ENCODE measurements around the gene IRF9.
A peak's percentile ranks its signal among the peaks of the same experiment; 100 is the strongest.
"Not testable (repeated sequence)": the region's sequence is repeated elsewhere in the genome, so short reads cannot be mapped to it uniquely, and the experiment has no call there.

IRF9 gene

DNA sequence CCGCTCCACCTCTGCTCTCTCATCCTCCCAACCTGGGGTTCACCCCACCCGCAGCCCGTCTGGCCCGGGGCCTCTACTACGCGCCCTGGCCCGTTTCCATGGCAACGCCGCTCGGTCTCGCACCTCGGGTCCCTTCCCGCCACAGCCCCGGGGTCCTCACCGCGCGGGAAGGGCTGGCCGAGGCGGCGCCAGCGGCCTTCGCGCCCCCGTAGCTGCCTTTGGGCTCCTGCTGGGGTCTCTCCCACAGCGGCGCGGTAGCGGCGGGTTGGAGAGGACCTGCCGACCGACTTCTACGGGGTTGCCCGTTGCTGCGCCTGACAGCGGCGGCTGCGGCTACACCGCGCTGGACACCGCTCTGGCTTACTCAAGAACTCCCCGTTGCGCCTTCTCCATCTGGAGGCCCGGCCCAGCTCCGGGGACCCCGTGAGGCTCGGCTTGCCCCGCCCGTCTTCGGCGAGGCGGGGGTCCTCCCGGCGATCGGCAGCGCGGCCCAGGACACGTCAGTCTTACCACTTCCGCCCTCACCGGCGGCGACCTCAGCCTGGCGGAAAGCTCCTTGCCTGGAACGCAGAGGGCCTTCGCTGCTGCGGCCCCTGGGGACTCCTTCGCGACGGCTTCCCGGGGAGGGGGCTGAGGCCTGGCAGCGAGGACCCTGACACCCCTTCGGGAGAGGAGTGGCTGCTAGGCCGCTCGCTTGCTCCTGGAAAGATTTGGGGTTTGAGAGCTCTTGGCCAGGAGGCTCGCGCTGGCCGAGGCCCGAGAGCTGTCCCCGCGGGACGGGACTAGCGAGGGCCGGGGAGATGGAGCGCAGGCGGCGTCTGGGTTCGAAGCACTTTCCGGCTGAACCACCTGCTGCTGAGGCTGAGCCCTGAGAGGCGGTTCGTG lies 34.4 kb downstream of the IRF9 start, which contains the start of gene TM9SF1:
Gene TM9SF1, minus strand, starts transcription at position 256 of the 885 bp plus-strand sequence. CDS start 422 bp downstream, outside the sequence.
- peak; percentile 94 for DNase-seq (ENCODE audit: low spot score)

GRCh38 chr14:24196071-24197055 lies 35.3 kb downstream of the IRF9 start:
- DNase-seq (ENCODE audit: low spot score) = no peak

- DNase-seq (ENCODE audit: low spot score) = no peak
These were observed 36.0 kb downstream of the IRF9 start for GRCh38 chr14:24197056-24197450.

GRCh38 chr14:24198814-24199524 lies 37.9 kb downstream of the IRF9 start:
- no peak for DNase-seq (ENCODE audit: low spot score)

DNA sequence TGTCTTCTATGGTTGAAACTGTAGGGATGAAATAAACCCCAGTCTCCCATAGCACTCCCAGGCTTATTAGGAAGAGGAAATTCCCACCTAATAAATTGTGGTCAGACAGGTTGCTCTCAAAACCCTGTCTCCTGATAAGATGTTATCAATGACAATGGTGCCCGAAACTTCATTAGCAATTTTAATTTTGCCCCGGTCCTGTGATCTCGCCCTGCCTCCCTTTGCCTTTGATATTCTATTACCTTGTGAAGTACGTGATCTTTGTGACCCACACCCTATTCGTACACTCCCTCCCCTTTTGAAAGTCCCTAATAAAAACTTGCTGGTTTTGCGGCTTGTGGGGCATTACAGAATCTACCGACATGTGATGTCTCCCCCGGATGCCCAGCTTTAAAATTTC lies 41.5 kb downstream of the IRF9 start:
- DNase-seq (ENCODE audit: low spot score) = not testable (repeated sequence)

DNA sequence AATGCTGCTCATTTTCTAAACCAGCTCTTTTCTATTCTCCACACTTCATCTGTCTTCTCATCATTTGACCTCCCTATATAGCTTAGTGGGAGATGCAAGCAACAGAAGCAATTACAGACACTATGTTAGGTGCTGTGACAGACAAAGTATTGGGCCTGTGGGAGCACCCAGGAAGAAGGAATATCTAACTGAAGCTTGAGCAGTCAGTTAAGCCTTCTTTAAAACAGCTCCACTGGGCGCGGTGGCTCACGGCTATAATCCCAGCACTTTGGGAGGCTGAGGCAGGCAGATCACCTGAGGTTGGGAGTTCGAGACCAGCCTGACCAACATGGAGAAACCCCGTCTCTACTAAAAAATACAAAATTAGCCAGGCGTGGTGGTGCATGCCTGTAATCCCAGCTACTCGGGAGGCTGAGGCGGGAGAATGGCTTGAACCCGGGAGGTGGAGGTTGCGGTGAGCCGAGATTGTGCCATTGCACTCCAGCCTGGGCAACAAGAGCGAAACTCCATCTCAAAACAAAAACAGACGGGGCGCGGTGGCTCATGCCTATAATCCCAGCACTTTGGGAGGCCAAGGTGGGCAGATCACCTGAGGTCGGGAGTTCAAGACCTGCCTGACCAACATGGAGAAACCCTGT lies 42.3 kb downstream of the IRF9 start:
- not testable (repeated sequence) for DNase-seq (ENCODE audit: low spot score)

- DNase-seq (ENCODE audit: low spot score) = no peak
These were observed 43.4 kb downstream of the IRF9 start for GRCh38 chr14:24204163-24205146.

DNA sequence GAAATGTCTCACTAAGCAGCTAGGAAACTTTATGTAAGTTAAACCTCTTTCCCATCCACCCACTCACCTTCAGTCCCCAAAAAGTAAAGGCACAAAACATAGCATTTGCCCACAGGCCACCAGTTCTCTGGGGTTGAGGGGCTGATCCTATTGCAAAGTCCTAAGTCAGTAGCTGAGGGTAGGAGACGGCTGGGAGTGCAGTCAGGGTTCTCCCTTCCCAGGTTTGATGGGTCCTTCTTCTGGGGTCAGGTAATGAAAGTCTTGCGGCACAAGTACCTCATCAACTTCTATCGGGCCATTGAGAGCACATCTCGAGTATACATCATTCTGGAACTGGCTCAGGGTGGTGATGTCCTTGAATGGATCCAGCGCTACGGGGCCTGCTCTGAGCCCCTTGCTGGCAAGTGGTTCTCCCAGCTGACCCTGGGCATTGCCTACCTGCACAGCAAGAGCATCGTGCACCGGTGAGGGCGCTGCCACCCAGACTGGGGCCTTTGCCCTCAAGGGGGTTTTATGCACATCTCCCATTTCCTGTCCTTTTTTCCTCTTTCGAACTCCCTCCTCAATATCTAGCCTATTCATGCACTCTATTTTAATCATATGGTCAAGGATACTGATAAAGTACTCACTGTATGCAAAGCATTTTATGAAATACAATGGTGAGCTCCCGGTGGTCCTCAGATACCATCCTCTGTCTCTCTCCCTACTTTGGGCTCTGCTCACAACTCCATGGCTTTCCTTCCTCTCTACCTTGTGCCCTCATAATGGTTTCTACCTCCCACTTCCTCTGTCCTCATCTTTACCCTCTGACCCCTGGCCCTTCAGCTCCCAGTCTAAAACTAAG lies 45.4 kb downstream of the IRF9 start:
- DNase-seq (ENCODE audit: low spot score) = no peak

- DNase-seq (ENCODE audit: low spot score) = no peak
These were observed 46.1 kb downstream of the IRF9 start for GRCh38 chr14:24207104-24207551.

DNA sequence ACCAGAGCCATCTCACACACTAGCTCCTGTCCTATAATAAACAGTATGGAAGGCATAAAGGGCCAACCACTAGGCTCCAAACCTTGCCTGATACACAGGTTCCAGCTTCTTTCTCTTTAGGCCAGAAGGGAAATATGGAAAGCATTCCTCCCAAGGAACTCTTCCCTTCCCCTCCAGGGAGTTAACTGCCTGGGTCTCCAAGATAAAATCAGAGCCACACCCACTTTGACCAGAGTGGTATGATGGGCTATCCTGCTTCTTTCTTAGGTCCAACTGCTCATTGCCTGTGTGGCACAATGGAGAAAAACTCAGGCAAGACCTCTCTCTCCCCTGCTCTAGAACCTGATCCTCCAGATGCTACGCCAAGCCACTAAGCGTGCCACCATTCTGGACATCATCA lies 46.6 kb downstream of the IRF9 start:
- no peak for DNase-seq (ENCODE audit: low spot score)

DNA sequence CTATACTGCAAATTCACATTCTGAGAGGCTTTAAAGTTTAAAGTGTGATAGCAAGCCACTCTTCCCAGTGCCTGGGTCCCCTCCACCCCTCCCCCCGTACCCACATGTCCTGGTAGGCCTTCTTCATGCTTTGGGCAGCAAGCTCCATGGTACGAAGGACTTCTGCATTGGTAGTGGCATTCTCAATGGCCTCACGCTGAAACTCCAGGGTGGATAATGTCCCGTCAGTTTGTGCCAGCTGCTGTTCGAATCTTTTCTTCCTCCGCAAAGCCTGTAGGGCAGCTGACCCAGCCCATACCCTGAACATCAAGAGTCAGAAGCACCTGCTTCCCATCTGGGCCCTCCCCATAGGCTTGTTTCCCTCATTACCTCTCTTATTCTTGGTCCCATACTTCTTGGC lies 50.2 kb downstream of the IRF9 start:
- DNase-seq (ENCODE audit: low spot score) = no peak

GRCh38 chr14:24212924-24213865 lies 52.1 kb downstream of the IRF9 start, which contains the start of gene CHMP4A:
Gene CHMP4A (minus strand): TSS chr14:24213488. CDS start chr14:24213439, 49 bp downstream.
- peak; percentile 96 for DNase-seq (ENCODE audit: low spot score)

DNA sequence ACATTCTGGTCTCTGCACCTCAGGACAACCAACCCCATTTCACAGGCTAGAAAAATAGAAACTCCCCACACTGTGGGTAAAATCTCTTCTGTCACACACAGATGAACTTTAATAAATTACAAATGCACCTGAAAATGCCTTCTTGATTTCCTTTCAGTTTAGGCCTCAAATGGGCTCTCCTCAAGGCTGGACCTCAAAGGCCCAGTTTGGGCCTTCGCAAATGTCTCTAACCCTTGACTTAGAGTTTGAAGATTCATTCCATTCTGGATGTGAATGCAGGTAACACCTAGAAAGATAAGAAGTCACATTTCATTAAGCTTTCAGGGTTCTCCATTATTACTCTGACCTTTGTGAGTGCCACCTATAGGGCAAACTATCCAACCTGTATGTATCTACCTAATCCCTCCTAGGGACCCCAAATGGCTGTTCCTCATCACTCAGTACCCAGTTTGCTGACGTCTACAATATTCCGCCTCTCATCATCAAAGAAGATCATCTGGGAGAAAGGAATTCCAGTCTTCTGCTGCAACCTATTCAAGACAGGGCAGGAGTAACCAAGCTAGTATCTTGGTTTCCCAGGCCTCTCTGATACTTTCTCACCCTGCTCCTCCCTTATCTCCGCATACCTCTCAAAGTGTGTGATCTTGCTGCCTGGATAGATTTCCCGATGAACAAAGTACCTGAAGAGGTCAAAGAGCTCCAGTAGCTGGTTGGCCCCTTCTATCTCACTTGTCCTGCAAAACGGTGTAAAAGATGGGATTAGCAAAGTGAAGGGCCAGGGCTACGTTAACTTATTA lies 53.0 kb downstream of the IRF9 start:
- DNase-seq (ENCODE audit: low spot score) = no peak

GRCh38 chr14:24215495-24216344 lies 54.7 kb downstream of the IRF9 start, which contains the start of gene MDP1:
Gene MDP1 (minus strand): TSS chr14:24216066. CDS start chr14:24215955, 111 bp downstream.
- peak; percentile 85 for DNase-seq (ENCODE audit: low spot score)
